ENCODE results near the gene EPN1. TPM values are rescaled to one million over a fixed set of nuclear protein-coding genes. Genes with fewer than 3 reads are reported as not detected.
A peak's percentile ranks its signal among the peaks of the same experiment; 100 is the strongest.

The EPN1 gene
- total and polyA plus RNA-seq, 9 of the 15 experiments (the other 6 are each of a cell fraction or from before 2014, with no cell fraction given), result 0.08 to 138 (median 12.7) TPM

GRCh38 chr19:55703790-55704215 is 28.8 kb downstream of the EPN1 start:
- H4K20me1 ChIP-seq (replicated peaks; ENCODE audit: control insufficient read depth, insufficient read depth, low read length), result peaks cover 28% of the 10 kb centered on the region
- H3K27me3 ChIP-seq (ENCODE audit: control insufficient read depth in 2 of 2, insufficient read depth in 2 of 2, low read length in 2 of 2), result no peaks in the 10 kb centered on the region
- no TSS peak for BruUV-seq (replicated peaks)
- DNase-seq (ENCODE audit: extremely low read depth in 1 of 4, low spot score in 3 of 4), result peak; percentile 69 to 83 (median 80)
- no peaks in the 10 kb centered on the region for H3K79me2 ChIP-seq (ENCODE audit: control insufficient read depth, insufficient read depth, low read length)
- POLR2A ChIA-PET, result interaction anchor here (0.7 kb wide), 1 partner anchor 266 kb away, joined by 4 read pairs; no protein-coding TSS in a partner anchor
- no peak overlapping the region for H3K4me3 ChIP-seq
- peaks cover 24% of the 10 kb centered on the region; the same call in 2 of the 3 replicates for H3K36me3 ChIP-seq (ENCODE audit: control insufficient read depth, insufficient read depth, low read length)
- H3K9ac ChIP-seq (ENCODE audit: insufficient read depth in 1 of 2, low read depth in 2 of 2, low read length in 2 of 2), result no peak overlapping the region
- no peak overlapping the region for H2AFZ ChIP-seq (ENCODE audit: low read depth, low read length)
- intact Hi-C loops (cut with micrococcal nuclease) (loop anchor here (1.0 to 10.0 kb wide), 2 partner anchors 7 to 101 kb away; no protein-coding TSS in a partner anchor), in situ Hi-C loops (cut with MboI) (no loop called here)
- CTCF ChIA-PET (ENCODE audit: low intra/inter-chr PET ratio), result interaction anchor here (1.5 kb wide), 1 partner anchor 72 kb away, joined by 5 read pairs; no protein-coding TSS in a partner anchor
- ATAC-seq, result peak; percentile 88
- H3K9me1 ChIP-seq (ENCODE audit: control insufficient read depth, insufficient read depth, low read length), result peaks cover 4% of the 10 kb centered on the region
- 63% methylated on average over 34 of the region's 38 CpGs for WGBS (ENCODE audit: insufficient coverage, low coverage, missing lambda C conversion rate)
- H3K9me3 ChIP-seq (replicated peaks; ENCODE audit: control insufficient read depth, insufficient read depth, low read depth, low read length), result no peaks in the 10 kb centered on the region; the same call in 1 of the 2 replicates
- H3K4me1 ChIP-seq (replicated peaks in 1 of 2; ENCODE audit: control insufficient read depth in 2 of 2, insufficient read depth in 2 of 2, low read length in 2 of 2), result peaks cover 10 to 28% of the 10 kb centered on the region in 2 experiments; a peak in 4 of 5 replicates
- peak; percentile 15 for FAIRE-seq
- H3K4me2 ChIP-seq (ENCODE audit: insufficient read depth, low read length), result no peak overlapping the region
- no peak overlapping the region for H3K27ac ChIP-seq (ENCODE audit: extremely low read depth, low read depth, low read length)
- TF ChIP-seq CBX3 (IDR thresholded peaks at IDR 0.05; ENCODE audit: borderline replicate concordance in 1 of 2, low read length in 2 of 2) (0 out of 3 replicates have a peak, but pooled peaks of 1 of the 2 experiments have one; percentile 39), YY1 (IDR thresholded peaks at IDR 0.05; ENCODE audit: borderline replicate concordance in 1 of 3, control insufficient read depth in 1 of 3, extremely low read depth in 1 of 3, insufficient read depth in 3 of 3, insufficient read length in 1 of 3, insufficient replicate concordance in 2 of 3, low read depth in 1 of 3, low read length in 2 of 3) (peak in 1 of 3 experiments; percentile 22), HMGXB4 (CRISPR knock-in tag; IDR thresholded peaks at IDR 0.05) (no peak), TFAP4 (CRISPR knock-in tag; IDR thresholded peaks at IDR 0.05; ENCODE audit: borderline replicate concordance) (peak; percentile 24; the same call in 1 of the 2 replicates), PHB (CRISPR knock-in tag; IDR thresholded peaks at IDR 0.05) (no peak), CTCF (IDR thresholded peaks at IDR 0.05 in 2 of 3, conservative IDR thresholded peaks at IDR 0.05 in 1 of 3; ENCODE audit: insufficient read depth in 2 of 3, low read depth in 1 of 3, low read length in 3 of 3) (peak; percentile 77 to 87 (median 86)), ATF3 (IDR thresholded peaks at IDR 0.05) (peak; percentile 32), ATF3 (CRISPR knock-in tag; conservative IDR thresholded peaks at IDR 0.05) (no peak), E2F6 (IDR thresholded peaks at IDR 0.05; ENCODE audit: borderline replicate concordance in 1 of 2, extremely low read depth in 1 of 2, insufficient read depth in 1 of 2, insufficient read length in 1 of 2, low read depth in 1 of 2, low read length in 1 of 2, poor library complexity in 1 of 2, severe bottlenecking in 1 of 2) (peak in 1 of 2 experiments; percentile 78)
